GM12891 (cell line): Measurements from ENCODE around the gene DENND1A.

Source experiments
- POLR2A ChIP-seq: IDR thresholded peaks from 2 replicates; pipeline ENCODE4 v1.6.1; 2011; ENCODE audit warnings: low read depth, low read length, control low read depth
- POLR2AphosphoS5 ChIP-seq: IDR thresholded peaks from 2 replicates; pipeline ENCODE4 v1.6.1; 2011; ENCODE audit warnings: low read depth, low read length, control low read depth

DNA sequence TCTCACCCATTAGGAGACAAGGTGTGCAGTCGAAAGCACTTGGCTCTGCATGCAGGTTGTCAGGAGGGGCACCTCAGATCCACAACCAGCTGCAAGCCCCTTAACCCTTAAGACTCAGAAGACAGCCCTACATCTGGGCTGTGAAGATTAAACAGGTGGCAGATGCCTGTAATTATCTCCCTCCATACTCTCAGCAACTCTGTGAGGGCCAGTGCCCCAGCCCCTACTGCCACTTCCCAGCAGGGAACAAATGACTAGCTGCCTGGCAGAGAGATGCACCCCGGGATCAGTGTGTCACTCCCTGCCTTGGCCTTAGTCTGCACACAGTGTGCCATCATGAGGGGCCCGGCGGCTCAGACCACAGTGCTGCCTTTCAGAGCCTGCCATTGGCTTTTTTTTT, 532.0 kb downstream of the DENND1A start:
- TF ChIP-seq POLR2AphosphoS5 = no peak
- TF ChIP-seq POLR2A = no peak
